Measurements from ENCODE around the gene LMX1B. TPM values are rescaled to one million over a fixed set of nuclear protein-coding genes. Genes with fewer than 3 reads are reported as not detected.

Gene LMX1B
- total RNA-seq, 1 experiment from 2014 or later, result 0.55 TPM

DNA sequence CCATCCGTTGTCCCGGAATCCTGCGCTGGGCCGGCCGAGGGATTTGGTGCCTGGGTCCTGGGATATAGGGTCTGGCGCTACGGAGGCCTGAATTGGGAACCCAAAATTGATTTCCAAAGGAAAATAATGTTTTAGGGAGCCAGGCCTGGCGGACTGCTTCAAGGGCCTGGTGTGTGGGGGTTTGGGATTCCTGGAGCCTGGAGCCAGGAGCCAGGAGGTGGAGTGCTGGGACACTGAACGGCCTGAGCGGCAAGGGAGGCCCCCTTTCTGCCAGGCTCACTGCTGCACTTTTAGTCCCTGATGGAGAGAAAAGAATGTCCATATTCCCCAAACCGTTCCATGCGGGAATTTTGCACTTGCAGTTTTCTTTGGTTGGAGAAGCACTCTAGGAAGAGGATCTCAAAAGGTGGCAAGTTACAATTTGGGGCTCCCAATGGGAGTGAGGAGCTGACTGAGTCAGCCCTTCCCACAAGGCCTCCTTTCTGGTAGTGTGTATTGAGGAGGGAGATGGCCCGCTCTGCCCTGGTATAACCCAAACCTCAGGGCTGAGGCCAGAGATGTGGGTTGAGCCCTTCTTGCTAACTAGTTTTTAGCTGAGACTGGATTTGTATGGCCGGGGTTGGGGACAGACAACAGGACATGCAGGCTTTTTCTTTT, 2.2 kb downstream of the LMX1B start:
- H2AFZ ChIP-seq (ENCODE audit: low read length), result no peak overlapping the region
- ChIA-PET CTCF (no interaction called here), POLR2A (ENCODE audit: unreplicated experiment) (no interaction called here)
- no peak overlapping the region for H3K4me2 ChIP-seq (ENCODE audit: low read length)
- no peak overlapping the region for H3K27ac ChIP-seq (ENCODE audit: low read length)
- no peaks in the 10 kb centered on the region for H3K79me2 ChIP-seq (ENCODE audit: low read length)
- no peaks in the 10 kb centered on the region for H3K36me3 ChIP-seq (ENCODE audit: low read depth, low read length)
- H3K4me3 ChIP-seq (ENCODE audit: low read length), result no peak overlapping the region
- no peaks in the 10 kb centered on the region for H3F3A ChIP-seq (ENCODE audit: low read length, unreplicated experiment)
- H3K27me3 ChIP-seq (ENCODE audit: low read length), result peaks cover 20% of the 10 kb centered on the region
- no peak for ATAC-seq
- no peaks in the 10 kb centered on the region for H3K9me2 ChIP-seq (replicated peaks; ENCODE audit: low read length)
- TF ChIP-seq EZH2 (IDR thresholded peaks at IDR 0.05; ENCODE audit: low read length, unreplicated experiment) (no peak), EZH2phosphoT487 (IDR thresholded peaks at IDR 0.05; ENCODE audit: borderline replicate concordance, low read length) (no peak)
- TF ChIP-seq, protein P1, sequence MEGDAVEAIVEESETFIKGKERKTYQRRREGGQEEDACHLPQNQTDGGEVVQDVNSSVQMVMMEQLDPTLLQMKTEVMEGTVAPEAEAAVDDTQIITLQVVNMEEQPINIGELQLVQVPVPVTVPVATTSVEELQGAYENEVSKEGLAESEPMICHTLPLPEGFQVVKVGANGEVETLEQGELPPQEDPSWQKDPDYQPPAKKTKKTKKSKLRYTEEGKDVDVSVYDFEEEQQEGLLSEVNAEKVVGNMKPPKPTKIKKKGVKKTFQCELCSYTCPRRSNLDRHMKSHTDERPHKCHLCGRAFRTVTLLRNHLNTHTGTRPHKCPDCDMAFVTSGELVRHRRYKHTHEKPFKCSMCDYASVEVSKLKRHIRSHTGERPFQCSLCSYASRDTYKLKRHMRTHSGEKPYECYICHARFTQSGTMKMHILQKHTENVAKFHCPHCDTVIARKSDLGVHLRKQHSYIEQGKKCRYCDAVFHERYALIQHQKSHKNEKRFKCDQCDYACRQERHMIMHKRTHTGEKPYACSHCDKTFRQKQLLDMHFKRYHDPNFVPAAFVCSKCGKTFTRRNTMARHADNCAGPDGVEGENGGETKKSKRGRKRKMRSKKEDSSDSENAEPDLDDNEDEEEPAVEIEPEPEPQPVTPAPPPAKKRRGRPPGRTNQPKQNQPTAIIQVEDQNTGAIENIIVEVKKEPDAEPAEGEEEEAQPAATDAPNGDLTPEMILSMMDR (conservative IDR thresholded peaks at IDR 0.05; ENCODE audit: low read depth, low read length), result no peak
- no peaks in the 10 kb centered on the region for H4K20me1 ChIP-seq (ENCODE audit: low read length)
- no peak overlapping the region for H3K9ac ChIP-seq (ENCODE audit: low read length)
- no TSS peak for BruUV-seq (replicated peaks)
- 0 out of 2 replicates have a peak, but pooled peaks cover 5% of the 10 kb centered on the region for H3K4me1 ChIP-seq (ENCODE audit: insufficient read depth, low read length)
- H3K9me3 ChIP-seq (ENCODE audit: low read length), result no peaks in the 10 kb centered on the region
- no peak for DNase-seq
- intact Hi-C loops (cut with micrococcal nuclease), result no loop called here

DNA sequence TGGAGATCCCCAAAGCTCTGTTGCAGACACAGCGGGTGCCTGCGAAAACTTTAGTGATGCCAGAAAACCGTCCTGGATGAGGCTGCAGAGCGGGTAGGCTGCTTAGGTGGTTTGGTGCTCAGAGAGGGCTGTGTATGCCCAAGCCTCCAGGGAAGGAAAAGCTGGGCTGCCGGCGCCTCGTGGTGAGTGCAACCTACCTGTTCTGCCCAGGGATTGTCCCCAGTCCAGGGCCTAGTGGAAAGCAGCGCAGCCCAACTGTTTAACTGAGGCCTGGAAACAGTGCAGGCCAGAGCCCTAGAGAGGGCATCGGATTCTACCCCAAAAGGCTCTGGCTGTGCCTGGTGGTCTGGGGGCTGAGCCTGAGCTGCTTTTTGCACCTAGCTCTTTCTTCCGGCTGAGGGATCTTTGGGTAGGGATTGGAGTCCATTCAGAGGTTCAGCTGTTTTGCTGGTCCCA, 2.8 kb downstream of the LMX1B start:
- ATAC-seq (no peak), DNase-seq (no peak)
- H3K4me2 ChIP-seq (ENCODE audit: low read length), result no peak overlapping the region
- H3K27me3 ChIP-seq (ENCODE audit: low read length), result peaks cover 16% of the 10 kb centered on the region
- no peak overlapping the region for H3K27ac ChIP-seq (ENCODE audit: low read length)
- 0 out of 2 replicates have a peak, but pooled peaks cover 5% of the 10 kb centered on the region for H3K4me1 ChIP-seq (ENCODE audit: insufficient read depth, low read length)
- intact Hi-C loops (cut with micrococcal nuclease), result no loop called here
- H2AFZ ChIP-seq (ENCODE audit: low read length), result no peak overlapping the region
- no peaks in the 10 kb centered on the region for H4K20me1 ChIP-seq (ENCODE audit: low read length)
- H3K36me3 ChIP-seq (ENCODE audit: low read depth, low read length), result no peaks in the 10 kb centered on the region
- no peaks in the 10 kb centered on the region for H3K79me2 ChIP-seq (ENCODE audit: low read length)
- no peak overlapping the region for H3K4me3 ChIP-seq (ENCODE audit: low read length)
- H3F3A ChIP-seq (ENCODE audit: low read length, unreplicated experiment), result no peaks in the 10 kb centered on the region
- CTCF ChIA-PET, result no interaction called here
- H3K9me3 ChIP-seq (ENCODE audit: low read length), result no peaks in the 10 kb centered on the region
- H3K9me2 ChIP-seq (replicated peaks; ENCODE audit: low read length), result no peaks in the 10 kb centered on the region
- H3K9ac ChIP-seq (ENCODE audit: low read length), result no peak overlapping the region
- TF ChIP-seq EZH2phosphoT487 (IDR thresholded peaks at IDR 0.05; ENCODE audit: borderline replicate concordance, low read length) (no peak), EZH2 (IDR thresholded peaks at IDR 0.05; ENCODE audit: low read length, unreplicated experiment) (no peak)
- TF ChIP-seq, protein P1 (conservative IDR thresholded peaks at IDR 0.05; ENCODE audit: low read depth, low read length), result no peak
- POLR2A ChIA-PET (ENCODE audit: unreplicated experiment), result no interaction called here
- BruUV-seq (replicated peaks), result no TSS peak
